Measurements from ENCODE around the gene C2orf78.

GRCh38 chr2:73811878-73812277 is 27.9 kb downstream of the C2orf78 start:
- TF ChIP-seq ATF3 (IDR thresholded peaks at IDR 0.05) (no peak), CTCF (IDR thresholded peaks at IDR 0.05; ENCODE audit: low read depth, low read length, missing input control) (no peak), ZBTB33 (IDR thresholded peaks at IDR 0.05) (no peak), NR2F2 (IDR thresholded peaks at IDR 0.05) (no peak), MAX (IDR thresholded peaks at IDR 0.05) (no peak), HNF4G (IDR thresholded peaks at IDR 0.05) (no peak)
